NCI-H1105 treated with DMSO at 0.1 percent for 48 hours (cell line): Measurements from ENCODE around the gene OR2T27.
"Not testable (repeated sequence)": the region's sequence is repeated elsewhere in the genome, so short reads cannot be mapped to it uniquely, and the experiment has no call there.

Experiments
- DNase-seq: peaks from one replicate; lab custom pipeline; 2025; lab: John Stamatoyannopoulos, UW

Gene OR2T27, protein sequence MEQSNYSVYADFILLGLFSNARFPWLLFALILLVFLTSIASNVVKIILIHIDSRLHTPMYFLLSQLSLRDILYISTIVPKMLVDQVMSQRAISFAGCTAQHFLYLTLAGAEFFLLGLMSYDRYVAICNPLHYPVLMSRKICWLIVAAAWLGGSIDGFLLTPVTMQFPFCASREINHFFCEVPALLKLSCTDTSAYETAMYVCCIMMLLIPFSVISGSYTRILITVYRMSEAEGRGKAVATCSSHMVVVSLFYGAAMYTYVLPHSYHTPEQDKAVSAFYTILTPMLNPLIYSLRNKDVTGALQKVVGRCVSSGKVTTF

GRCh38 chr1:248655354-248655753 is at the start of gene OR2T27:
TSS of gene OR2T27 (minus strand) at chr1:248655528. CDS start at chr1:248650884, 4,644 bp downstream.
- not testable (repeated sequence) for DNase-seq

DNA sequence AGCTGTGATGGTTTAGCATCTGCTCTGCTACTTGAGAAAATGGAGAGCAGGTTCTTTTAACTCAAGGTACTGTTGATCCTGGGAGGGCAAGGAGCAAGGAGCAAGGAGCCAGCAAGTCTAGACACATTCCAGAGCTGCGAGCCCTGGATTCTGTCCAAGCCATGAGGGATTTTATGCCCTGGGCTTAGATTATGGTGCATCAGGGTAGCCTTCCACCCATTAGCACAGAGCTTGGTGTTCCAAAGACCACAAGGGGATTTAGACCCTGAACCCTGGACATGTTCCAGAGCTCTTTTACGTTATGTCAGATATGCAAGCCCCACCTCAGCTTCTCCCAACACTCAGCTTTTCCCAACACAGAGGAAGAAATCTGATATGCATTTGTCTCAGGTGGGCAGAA is 49.3 kb upstream of the OR2T27 start:
- DNase-seq = no peak

DNA sequence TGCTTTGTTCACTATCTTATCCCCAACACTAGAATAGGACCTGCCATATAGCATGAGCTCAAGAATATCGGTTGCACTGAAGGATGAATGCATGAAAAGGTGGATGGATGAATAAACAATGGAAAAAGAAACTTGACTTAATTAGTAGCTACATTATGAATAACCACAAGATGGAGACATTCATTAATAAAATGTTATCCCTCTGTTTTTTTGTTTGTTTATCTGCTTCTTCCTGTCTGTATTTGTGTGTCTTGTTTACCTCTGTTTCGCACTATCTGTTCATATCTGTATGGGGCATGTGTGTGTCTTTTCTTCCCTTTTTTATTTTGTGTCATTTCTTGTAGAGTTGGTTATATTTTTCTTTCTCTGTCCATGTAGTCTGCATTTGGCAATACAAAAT is 48.3 kb upstream of the OR2T27 start:
- DNase-seq = no peak

- no peak for DNase-seq
Observed at GRCh38 chr1:248702714-248703113, 47.4 kb upstream of the OR2T27 start, which contains the start of gene OR14I1. TSS of gene OR14I1 (minus strand) at chr1:248702766.

GRCh38 chr1:248699099-248699498 is 43.8 kb upstream of the OR2T27 start:
- DNase-seq = no peak

DNA sequence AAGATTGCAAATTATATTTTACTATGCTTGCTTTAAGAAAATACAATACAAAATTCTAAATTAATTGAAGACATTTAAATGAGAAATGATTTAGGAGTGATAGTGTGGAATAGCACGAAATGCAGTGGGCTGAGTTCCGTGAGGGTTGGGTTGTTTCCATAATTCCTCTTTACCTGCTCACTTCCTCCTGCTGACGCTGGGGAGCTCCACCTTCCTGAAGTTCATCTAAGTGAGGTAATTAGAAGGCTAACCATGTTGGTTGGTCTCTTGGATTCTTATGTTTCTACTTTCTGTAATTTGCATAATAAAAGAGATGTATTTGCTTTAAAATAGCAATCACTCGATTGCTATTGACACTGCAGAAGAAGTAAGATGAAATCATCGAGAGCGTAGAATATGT is 42.6 kb upstream of the OR2T27 start:
- no peak for DNase-seq

DNA sequence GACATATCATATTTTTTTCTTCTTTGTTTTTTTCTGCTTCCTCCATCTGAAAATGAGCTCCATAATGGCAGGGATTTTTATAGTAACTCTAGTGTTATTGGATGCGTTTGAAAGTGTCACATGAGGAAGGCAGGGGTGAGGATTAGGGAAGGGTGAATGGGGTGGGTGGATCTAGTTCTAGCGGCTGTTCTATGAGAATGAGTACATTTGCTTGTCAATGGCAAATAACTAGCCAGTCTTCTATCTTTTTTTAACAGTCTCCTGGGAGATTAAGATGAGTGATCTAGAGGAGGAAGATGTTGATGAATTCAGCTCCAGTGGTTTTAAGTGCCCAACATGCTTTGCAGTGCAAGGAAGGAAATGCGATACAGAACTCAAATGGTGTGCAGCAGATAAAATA is 41.4 kb upstream of the OR2T27 start:
- no peak for DNase-seq

GRCh38 chr1:248696261-248696660 is 40.9 kb upstream of the OR2T27 start:
- peak; percentile 0 for DNase-seq

GRCh38 chr1:248695451-248696132 is 40.3 kb upstream of the OR2T27 start:
- DNase-seq = no peak

- no peak for DNase-seq
Observed at GRCh38 chr1:248691567-248692155, 36.3 kb upstream of the OR2T27 start.

GRCh38 chr1:248688527-248689298 is 33.4 kb upstream of the OR2T27 start:
- DNase-seq = no peak

DNA sequence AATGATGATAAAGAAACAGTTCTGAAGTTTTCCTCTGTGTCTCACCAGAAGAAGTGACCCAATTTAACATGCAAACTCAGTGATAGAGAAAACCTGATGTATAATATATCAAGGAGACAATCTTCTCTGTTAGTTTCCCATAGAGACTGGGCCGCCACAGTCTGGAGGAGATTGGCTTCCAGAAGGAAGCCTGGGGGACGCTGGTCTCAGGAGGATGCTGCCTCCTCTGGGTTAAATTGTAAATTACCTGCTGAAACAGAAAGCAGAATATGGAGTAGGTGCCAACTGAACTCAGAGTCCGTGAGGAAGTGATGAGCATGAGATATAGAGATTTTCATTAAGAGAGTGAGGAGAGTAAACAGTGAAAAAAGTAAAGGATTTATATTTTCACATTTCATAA is 31.5 kb upstream of the OR2T27 start:
- no peak for DNase-seq

GRCh38 chr1:248681651-248682050 is 26.3 kb upstream of the OR2T27 start:
- DNase-seq = no peak

- DNase-seq = no peak
Observed at GRCh38 chr1:248670003-248670402, 14.7 kb upstream of the OR2T27 start.

DNA sequence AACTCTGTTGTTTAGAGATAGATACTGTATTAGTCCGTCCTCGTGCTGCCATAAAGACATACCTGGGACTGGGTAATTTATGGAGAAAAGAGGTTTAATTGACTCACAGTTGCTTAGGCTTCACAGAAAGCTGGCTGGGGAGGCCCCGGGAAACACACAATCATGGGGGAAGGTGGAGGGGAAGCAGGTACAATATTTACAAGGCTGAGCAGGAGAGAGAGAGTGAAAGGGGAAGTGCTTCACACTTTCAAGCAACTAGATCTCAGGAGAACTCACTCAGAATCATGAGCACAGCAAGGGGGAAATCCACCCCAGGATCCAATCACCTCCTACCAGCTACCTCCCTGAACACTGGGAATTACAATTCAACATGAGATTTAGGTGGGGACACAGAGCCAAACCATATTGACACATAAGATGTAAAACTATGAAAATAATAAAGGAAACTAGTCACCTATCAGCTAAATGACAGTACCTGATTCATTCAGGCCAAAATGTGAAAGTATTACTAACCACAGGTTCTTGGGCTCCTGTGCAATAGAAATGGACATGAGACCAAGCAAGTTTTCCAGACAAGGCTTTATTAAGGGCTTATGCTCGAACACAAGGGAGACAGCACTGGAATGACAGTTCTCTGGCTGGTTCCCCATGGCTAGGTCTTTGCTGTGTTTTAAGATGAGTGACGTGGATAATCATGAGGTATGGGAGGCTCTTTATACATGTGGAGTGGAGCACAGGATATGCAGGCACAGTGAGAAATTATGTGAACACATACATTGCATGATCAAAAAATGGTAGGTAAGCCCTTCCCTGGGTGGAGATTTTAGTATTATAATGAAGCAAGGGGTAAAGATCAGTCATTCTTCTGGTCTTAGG is 8.4 kb upstream of the OR2T27 start:
- DNase-seq = not testable (repeated sequence)

DNA sequence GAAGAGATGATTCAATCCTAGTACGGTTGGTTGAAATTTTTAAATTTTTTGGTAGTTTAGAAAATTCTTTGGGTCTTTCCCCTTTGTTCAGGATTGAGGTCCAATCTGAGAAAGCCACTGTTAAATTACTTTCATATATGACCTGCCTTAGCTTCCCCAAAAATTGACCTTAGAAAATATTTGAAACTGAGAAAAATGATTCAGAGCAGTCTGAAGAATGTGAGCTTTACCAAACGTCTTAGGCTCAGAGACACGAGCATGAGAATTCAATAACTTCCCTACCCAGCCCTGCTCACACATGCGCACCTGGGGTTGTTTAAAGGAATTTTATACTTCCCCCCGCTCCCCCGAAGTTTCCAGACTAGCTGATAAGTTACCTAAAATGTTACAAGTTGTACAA is 1.5 kb upstream of the OR2T27 start:
- not testable (repeated sequence) for DNase-seq

GRCh38 chr1:248648770-248649536 is 6.4 kb downstream of the OR2T27 start:
- not testable (repeated sequence) for DNase-seq

GRCh38 chr1:248645178-248645577 is 10.2 kb downstream of the OR2T27 start, which contains the start of gene OR2T35:
TSS of gene OR2T35 (minus strand) at chr1:248645278. CDS start at chr1:248639258, 6,020 bp downstream.
- not testable (repeated sequence) for DNase-seq

GRCh38 chr1:248642971-248643651 is 12.2 kb downstream of the OR2T27 start:
- DNase-seq = not testable (repeated sequence)

DNA sequence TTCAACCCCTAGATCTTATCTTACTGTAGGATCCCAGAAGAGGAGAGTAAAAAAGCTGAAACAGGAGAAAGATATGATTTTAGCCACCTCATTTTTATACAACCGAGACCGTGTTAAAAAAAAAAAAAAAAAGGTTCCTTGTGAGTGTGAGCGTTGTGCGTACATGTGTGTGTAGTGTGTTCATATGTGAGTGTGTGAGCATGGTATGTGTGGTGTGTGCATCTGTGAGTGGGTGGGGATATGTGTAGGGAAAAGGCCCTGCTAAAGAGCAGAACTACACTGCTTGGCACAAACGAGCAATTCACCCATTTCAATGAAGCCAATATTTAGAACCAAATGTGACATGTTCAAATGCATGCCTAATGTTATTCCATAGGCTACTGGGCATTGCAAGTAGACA is 13.7 kb downstream of the OR2T27 start:
- not testable (repeated sequence) for DNase-seq
